MCF 10A (cell line): ENCODE data around the gene KSR1. TPM values are rescaled to one million over a fixed set of nuclear protein-coding genes. Genes with fewer than 3 reads are reported as not detected.

ENCODE experiments used
- BruUV-seq: library from RNA; stranded (reverse); fragments of 400-500 nt; replicated peaks from 2 replicates; lab custom pipeline; 2021; lab: Mats Ljungman, UMichigan
- CTCF ChIA-PET: fragments of 300-600 bp; sonication (Branson Sonifier 250); formaldehyde crosslinking; extraction: SDS; loops from one replicate; lab custom pipeline; 2021; ENCODE audit warnings: antibody characterized with exemption, inconsistent platforms; lab: Yijun Ruan, JAX
- POLR2A ChIA-PET: fragments of 300-600, 350-650 bp; sonication (Branson Sonifier 250); formaldehyde crosslinking; extraction: SDS; loops from one replicate; lab custom pipeline; 2020; ENCODE audit warnings: antibody characterized with exemption, inconsistent platforms; lab: Yijun Ruan, JAX
- DNase-seq: peaks from one replicate; pipeline ENCODE4 v3.0.0-alpha.2; 2018; ENCODE audit not compliant: unreplicated experiment
- H3K27ac Mint-ChIP-seq: one replicate; pipeline ENCODE4 v1.8.0; 2022; ENCODE audit warnings: mild to moderate bottlenecking, low read depth, mixed read lengths; ENCODE audit not compliant: unreplicated experiment
- H3K27me3 Mint-ChIP-seq: one replicate; pipeline ENCODE4 v1.8.0; 2022; ENCODE audit warnings: mixed read lengths; ENCODE audit not compliant: insufficient read depth, unreplicated experiment
- H3K36me3 Mint-ChIP-seq: one replicate; pipeline ENCODE4 v1.8.0; 2022; ENCODE audit warnings: mild to moderate bottlenecking, moderate library complexity, mixed read lengths; ENCODE audit not compliant: insufficient read depth, unreplicated experiment
- H3K4me1 Mint-ChIP-seq: one replicate; pipeline ENCODE4 v1.8.0; 2022; ENCODE audit warnings: mixed read lengths; ENCODE audit not compliant: insufficient read depth, unreplicated experiment
- H3K4me3 Mint-ChIP-seq: one replicate; pipeline ENCODE4 v1.8.0; 2022; ENCODE audit warnings: mild to moderate bottlenecking, moderate library complexity, mixed read lengths; ENCODE audit not compliant: unreplicated experiment
- H3K9me3 Mint-ChIP-seq: one replicate; pipeline ENCODE4 v1.8.0; 2022; ENCODE audit warnings: mixed read lengths; ENCODE audit not compliant: unreplicated experiment
- CTCF ChIP-seq: fragments of 200-600 bp; IDR thresholded peaks from one replicate; pipeline ENCODE4 v1.8.0; 2022; ENCODE audit warnings: antibody characterized with exemption, mild to moderate bottlenecking; ENCODE audit not compliant: unreplicated experiment
- intact Hi-C: fragments of 100-400 bp; cut with micrococcal nuclease; formaldehyde crosslinking; loops from 2 replicates; pipeline ENCODE4 v1.14.1; 2022
- total RNA-seq: library from RNA; stranded (reverse); gene quantifications from 2 replicates; pipeline ENCODE4 v1.2.3, GENCODE V29; 2022

KSR1 gene
- total RNA-seq, 1 experiment from 2014 or later: 7.2 TPM

- DNase-seq: no peak
- ChIA-PET CTCF (interaction anchor here (1.1 to 1.5 kb wide), 3 partner anchors 18 to 185 kb away, joined by 3 to 7 read pairs (median 3); no protein-coding TSS in a partner anchor), POLR2A (no interaction called here)
- no peak overlapping the region for H3K4me3 Mint-ChIP-seq
- H3K36me3 Mint-ChIP-seq: no peaks in the 10 kb centered on the region
- H3K27ac Mint-ChIP-seq: no peak overlapping the region
- H3K9me3 Mint-ChIP-seq: no peaks in the 10 kb centered on the region
- no TSS peak for BruUV-seq
- intact Hi-C loops: no loop called here
- peaks cover 8% of the 10 kb centered on the region for H3K27me3 Mint-ChIP-seq
- TF ChIP-seq CTCF: no peak
- H3K4me1 Mint-ChIP-seq: no peaks in the 10 kb centered on the region
These were observed 41.0 kb upstream of the KSR1 start for GRCh38 chr17:27415120-27415795.

- Mint-ChIP-seq H3K9me3 (no peaks in the 10 kb centered on the region), H3K36me3 (no peaks in the 10 kb centered on the region), H3K27me3 (no peaks in the 10 kb centered on the region), H3K4me1 (no peaks in the 10 kb centered on the region), H3K27ac (no peak overlapping the region), H3K4me3 (no peak overlapping the region)
- intact Hi-C loops: no loop called here
- POLR2A ChIA-PET: no interaction called here
- BruUV-seq: no TSS peak
- DNase-seq: no peak
- no peak for TF ChIP-seq CTCF
- CTCF ChIA-PET: interaction anchor here (1.0 kb wide), 1 partner anchor 14 kb away, joined by 3 read pairs; no protein-coding TSS in a partner anchor
These were observed 38.5 kb upstream of the KSR1 start for GRCh38 chr17:27417596-27418365.

GRCh38 chr17:27418366-27418615, 38.0 kb upstream of the KSR1 start:
- H3K27ac Mint-ChIP-seq: no peak overlapping the region
- no peaks in the 10 kb centered on the region for H3K27me3 Mint-ChIP-seq
- no peak for TF ChIP-seq CTCF
- H3K9me3 Mint-ChIP-seq: no peaks in the 10 kb centered on the region
- POLR2A ChIA-PET: no interaction called here
- no TSS peak for BruUV-seq
- H3K4me3 Mint-ChIP-seq: no peak overlapping the region
- no peak for DNase-seq
- no peaks in the 10 kb centered on the region for H3K4me1 Mint-ChIP-seq
- no peaks in the 10 kb centered on the region for H3K36me3 Mint-ChIP-seq
- intact Hi-C loops: no loop called here
- CTCF ChIA-PET: no interaction called here

- Mint-ChIP-seq H3K4me3 (no peak overlapping the region), H3K9me3 (no peaks in the 10 kb centered on the region)
These were observed 37.1 kb upstream of the KSR1 start for GRCh38 chr17:27419156-27419555.

More at GRCh38 chr17:27419156-27419555, 37.1 kb upstream of the KSR1 start:
- DNase-seq: no peak
- BruUV-seq: no TSS peak
- intact Hi-C loops: no loop called here
- CTCF ChIA-PET: no interaction called here
- no peaks in the 10 kb centered on the region for H3K36me3 Mint-ChIP-seq
- no peaks in the 10 kb centered on the region for H3K4me1 Mint-ChIP-seq
- H3K27ac Mint-ChIP-seq: no peak overlapping the region
- no peaks in the 10 kb centered on the region for H3K27me3 Mint-ChIP-seq
- POLR2A ChIA-PET: no interaction called here
- no peak for TF ChIP-seq CTCF
